NCI-H510A treated with DMSO at 0.1 percent for 48 hours (cell line): ENCODE results near the gene RPS6KA6.

ENCODE experiments used
- DNase-seq: peaks from one replicate; lab custom pipeline; 2025; lab: John Stamatoyannopoulos, UW

Gene RPS6KA6

DNA sequence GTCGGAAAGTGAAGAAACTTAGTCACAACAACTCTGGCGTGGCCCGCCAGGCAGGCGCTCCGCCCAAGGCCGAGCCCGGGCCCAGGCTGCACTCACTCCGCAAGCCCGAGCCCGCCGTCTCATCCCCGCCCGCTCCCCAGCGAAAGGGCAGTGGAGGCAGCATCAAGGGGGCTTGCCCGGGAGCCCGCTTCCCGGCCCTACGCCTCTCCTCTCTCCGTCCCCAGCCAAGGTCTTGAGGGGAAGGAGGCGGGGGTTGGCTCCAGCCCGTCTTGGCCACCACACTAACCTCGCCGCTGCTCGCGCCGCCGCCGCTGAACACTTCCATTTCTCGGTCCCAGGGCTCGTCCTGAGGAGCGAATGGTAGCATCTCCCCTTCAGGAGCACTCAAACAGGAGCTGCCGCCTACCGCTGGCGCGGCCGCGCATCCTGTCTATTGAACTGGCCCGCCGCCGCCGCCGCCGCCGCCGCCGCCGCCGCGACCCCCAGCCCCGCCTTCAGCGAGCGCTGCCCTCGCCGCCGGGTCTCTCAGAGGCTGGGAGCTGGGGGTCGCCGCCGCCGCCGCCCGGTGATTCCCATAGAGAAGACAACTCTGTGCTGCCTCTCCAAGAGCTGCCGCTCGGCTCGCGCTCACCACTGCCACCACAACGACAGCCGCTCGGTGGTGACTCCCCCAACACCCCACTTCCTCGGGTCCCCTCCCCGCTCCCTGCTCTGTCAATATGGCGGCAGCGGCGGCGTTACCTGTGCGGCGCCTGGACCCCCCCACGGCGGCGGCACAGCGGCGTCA lies at the start of gene RPS6KA6:
Gene RPS6KA6 (minus strand): TSS at position 667 of the 787 bp plus-strand sequence. CDS start 300 bp downstream, at position 367.
- DNase-seq, result peak; percentile 44

DNA sequence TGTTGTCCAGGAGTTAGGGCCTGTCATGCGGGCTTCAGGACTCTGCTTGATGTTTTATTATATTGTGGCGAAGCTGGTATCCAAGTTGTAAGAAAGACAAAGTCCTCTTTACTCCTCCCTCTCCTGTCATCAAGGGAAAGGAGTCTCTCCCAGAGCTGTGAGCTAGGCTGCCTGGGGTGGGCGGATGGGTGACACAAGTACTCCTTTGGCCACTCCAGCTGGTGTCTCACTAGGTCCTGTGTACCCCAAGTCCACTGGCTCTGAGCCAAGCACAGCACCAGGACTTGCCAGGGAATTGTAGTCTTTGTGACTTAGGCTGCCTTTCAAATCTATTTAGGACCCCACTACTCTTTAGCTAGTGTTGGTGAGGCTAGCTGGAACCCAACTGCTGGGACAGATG lies 36.7 kb upstream of the RPS6KA6 start:
- DNase-seq, result no peak

DNA sequence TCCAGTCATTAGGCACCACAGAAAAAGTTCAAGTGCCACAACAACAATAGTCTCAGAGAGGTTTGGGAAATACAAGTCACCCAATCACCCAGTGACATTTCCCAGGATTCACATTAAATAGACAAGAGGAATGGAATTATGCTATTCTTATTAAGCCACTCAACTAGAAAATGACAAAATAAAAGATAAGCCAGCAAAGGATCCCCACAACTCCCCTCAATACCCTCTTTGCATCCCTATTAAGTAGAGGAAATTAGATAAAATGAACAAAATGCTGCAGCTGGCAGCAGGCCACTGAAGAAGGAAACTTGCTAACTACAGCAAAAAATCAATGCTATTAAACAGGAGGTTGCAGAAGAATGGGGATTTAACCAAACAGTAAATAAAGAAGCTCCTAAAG lies 35.3 kb upstream of the RPS6KA6 start:
- no peak for DNase-seq

DNA sequence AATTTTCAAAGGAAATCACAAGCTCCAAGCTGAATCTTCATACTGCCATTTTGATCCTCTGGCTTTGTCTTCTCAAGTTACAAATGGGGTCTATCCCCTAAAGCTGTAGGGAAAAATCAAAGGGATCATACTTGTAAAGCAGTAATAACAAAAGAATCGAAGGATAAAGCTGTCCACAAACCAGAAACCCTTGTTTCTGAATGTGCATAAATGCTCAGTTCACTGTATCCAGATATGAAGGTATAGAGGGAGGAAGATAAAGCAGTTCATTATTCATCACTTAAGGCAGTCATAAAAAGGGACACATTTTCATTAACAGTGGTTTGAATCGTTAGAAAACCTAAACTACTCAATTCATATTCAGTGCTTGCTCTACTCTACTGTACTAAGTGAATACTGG lies 33.2 kb upstream of the RPS6KA6 start:
- no peak for DNase-seq

DNA sequence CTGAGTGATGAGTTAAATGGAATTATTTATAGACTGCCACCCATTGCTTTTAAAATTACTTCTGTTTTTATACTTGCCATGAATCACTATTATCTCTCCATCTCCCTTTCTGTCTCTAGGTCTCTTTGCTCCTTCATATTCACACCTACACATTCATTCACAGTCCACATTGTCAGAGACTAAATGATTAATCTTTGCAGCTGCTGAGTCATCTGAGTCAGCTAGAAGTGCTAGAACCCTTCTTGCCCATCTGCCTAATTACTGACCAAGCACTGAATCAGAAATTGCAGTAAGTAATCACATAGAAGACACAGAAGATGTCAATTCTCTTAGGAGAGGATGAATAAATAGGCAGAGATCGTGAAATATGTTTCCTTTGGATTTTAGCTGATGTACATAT lies 31.6 kb upstream of the RPS6KA6 start:
- DNase-seq, result no peak

DNA sequence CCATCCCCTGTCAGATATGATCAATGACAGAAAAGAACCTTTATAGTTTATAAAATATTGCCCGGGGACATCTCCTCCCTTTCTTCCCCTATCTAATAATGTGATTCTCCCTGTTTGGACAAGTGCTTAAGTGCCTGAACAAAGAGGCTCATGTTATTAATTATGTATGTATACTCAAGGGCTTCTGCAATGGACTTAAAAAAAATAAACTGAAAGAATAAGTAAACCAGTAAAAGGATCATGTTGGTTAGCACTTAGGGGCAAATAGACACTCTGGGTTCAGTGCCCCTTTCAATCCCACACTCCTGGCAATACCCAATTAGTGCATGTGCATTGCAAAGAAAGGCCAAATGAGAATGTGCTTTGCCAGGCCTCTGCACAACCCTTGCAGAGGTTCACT lies 30.7 kb upstream of the RPS6KA6 start:
- peak; percentile 32 for DNase-seq

DNA sequence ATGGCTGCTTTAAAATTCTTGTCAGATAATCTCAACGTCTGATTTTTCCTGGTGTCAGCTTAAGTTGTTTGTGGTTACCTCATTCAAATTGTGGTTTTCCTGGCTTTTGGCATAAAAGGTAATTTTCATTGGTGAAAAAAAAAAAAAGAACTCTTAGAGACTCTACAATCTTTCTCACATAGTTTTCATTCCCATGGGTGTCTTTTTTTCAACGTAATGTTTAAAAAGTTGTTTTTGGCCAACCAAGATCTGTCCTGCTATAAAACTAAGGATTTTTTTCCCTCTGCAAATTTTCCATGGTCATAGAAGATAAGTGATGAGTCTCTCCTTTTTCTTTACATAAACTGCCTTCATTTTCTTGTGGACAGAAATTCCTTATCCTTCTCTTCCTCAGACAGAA lies 28.9 kb upstream of the RPS6KA6 start:
- no peak for DNase-seq

DNA sequence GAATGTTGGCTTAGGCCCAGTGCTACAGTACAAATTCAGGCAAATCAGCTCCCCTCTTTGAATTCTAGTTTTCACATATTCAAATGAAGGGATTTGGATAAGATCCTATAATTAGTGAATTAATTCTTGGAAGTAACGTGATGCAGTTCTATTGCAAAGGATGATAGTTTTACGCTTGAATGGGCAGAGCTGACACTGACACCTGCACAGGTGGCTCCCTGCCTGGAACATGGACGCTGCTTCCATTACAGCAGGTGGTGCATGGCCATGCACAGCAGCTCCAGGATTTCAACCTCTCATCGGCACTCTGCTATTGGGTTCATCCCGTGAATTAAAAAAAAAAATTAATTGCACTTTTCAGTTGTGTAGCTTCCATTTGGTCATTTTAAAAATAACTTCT lies 28.4 kb upstream of the RPS6KA6 start:
- DNase-seq, result peak; percentile 25

DNA sequence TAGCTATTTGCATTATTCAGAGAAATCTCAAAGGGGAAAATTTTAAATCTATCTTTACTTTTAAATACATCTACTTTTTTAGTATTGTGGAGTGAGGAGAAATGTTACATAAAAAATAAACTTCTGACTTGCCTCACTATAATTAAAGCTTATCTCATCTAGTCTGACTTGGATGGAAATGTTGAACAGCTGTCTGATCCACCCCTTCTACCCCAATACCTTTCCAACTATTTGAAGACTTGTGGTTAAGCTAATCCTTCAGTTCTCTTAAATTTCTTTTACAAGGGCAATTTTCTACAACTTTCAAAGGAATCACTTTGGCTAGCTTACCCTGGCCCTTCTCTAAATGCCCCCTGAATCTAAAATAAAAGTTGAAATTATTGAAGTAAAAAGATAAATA lies 17.3 kb upstream of the RPS6KA6 start:
- no peak for DNase-seq

DNA sequence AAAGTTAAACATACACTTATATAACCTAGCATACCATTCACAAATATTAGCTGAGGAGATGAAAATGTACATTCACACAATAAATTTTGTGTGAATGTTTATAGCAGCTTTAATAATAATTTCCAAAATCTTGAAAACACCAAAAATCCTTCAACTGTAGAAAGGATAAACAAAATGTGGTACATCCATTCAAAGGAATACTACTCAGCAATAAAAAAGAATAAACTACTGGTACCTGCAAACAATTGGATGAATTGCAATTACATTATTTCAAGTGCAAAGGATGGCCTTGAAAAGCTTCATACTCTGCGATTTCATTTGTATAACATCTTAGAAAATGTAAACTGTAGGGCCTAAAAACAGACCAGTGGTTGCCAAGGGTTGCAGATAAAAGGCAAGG lies 11.7 kb upstream of the RPS6KA6 start:
- DNase-seq, result no peak

DNA sequence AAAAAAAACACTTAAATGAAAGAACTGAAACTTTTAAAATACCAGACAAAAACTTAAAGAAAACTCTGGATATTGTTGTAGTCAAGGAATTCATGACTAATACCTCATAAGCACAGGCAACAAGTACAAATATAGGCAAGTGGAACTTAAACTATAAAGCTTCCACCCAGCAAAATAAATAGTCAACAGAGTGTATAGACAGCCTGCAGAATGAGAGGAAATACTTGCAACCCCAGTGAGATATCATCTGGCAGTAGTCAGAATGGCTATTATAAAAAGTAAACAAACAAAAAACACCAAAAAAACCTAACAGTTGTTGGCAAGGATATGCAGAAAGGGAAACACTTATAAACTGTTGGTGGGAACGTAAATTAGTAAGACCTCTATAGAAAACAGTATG lies 9.6 kb upstream of the RPS6KA6 start:
- no peak for DNase-seq

DNA sequence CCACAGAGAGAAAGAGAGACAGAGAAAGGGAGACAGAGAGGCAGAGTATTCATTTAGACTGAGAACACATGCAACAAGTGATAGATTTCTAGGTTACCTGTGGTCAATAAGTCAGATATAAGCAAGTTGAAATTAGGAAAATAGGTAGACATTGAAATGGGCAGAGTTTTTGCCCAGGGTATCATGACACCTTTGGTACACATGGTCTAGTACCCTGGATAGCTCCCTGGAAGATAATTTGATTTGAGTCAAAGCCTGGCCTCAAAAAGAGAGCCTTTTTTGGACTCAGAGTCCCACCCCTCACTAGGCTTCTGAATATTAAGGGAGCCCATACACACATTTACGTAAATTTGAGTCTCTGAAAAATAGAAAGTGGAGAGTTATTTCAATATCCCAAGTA lies 4.0 kb upstream of the RPS6KA6 start:
- DNase-seq, result no peak

DNA sequence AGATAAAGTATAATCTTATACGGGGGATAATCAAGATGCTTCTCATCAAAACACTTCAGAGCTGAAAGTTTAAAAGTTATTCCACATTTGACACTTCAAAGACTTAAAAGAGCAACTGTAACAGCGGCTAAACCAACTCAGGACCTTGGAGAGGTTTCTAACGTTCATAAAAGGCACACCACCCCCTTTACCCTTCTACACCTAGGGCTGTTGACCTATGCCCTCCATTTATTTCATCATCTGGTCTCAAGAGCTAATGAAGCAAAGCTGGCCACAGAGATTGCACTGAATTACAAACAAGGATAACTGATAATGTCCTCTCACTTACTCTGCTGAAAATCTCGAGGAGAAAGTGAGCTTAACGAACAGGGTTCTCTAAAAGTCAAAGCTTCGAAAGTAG lies 1.1 kb upstream of the RPS6KA6 start:
- DNase-seq, result no peak

DNA sequence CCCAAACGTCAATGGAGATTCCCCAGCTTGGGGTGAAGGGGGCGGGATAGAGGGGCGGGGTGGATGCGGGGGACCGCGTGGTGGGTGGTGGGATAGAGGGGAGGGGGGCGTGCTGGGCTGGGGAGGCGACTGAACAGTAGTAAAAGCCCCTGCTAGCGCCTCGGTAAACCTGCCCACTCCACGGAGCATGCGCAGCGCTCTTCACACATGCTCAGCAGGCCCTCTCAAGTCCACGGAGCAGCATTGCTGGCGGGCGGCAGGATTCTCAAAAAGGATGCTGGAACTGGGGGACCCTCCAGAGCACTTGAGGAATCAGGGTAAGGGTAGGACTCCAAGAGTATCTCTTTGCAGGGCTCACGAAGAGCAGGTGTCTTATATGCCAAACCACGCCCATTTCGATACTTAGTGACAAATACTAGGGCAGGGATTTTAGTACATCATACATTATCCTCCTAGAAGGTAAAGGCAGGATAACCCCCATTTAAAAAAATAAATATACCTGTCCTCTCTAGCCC lies 378 bp upstream of the RPS6KA6 start:
- DNase-seq, result peak; percentile 36

DNA sequence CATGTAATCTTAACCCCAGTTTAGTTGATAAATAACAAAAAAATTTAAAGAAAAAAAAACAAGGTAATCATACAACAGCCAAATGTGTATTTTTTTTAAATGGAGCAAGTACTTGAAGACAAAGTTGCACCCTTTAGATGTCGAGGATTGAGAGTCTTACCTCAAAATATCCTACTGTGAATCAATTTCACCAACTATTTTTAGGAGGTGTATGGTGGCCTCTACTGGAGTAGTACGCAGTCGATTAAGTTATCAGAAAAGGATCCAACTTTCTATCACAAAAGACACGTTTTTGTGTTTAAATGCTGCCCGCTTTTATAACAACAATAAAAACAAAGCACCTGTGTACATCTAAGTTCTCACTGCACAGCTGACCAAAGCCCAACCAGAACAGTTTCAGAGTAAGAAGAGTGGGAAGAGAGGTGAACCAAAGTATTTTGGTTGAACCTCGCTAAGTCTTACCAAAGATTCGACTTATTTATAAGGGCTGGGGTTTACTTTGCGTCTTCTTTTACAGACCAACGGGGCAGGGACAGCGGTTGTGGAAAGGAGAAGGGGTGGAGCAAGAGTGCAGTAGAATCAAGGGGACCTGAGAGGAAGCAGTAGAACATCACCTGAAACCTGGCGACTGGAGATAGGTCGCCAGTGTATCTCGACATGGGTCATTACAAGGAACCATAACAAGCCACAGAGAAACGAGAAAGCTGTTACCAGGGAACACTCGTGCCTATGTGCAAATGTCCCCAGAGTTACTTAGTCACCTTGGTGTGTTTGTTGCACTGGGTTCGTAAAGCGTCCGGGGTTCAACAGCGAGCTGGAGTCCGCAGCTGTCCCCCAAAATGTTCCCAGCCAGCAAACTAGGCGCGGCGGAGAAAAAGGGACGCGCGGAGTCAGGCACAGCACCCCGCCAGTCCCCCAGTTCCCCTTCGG lies 1.1 kb downstream of the RPS6KA6 start:
- peak; percentile 24 for DNase-seq

DNA sequence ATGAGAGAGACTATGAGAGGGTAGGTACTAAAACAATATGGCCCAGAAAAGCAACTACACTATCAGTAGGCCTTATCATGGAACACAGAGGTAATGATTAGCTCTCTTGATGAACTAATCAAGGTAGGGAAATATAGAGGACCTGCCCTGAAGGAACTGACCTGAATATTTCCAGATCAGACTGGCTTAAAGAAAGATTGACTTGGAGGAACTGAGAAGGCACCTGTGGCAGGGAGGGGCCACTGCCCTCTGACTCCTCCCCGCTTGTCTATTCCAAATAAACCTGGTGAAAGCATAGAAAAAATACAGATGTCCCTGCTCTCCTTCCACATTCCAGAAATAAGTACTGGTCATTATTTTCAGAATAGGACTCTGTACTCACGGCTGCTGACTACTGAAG lies 5.5 kb downstream of the RPS6KA6 start:
- no peak for DNase-seq

DNA sequence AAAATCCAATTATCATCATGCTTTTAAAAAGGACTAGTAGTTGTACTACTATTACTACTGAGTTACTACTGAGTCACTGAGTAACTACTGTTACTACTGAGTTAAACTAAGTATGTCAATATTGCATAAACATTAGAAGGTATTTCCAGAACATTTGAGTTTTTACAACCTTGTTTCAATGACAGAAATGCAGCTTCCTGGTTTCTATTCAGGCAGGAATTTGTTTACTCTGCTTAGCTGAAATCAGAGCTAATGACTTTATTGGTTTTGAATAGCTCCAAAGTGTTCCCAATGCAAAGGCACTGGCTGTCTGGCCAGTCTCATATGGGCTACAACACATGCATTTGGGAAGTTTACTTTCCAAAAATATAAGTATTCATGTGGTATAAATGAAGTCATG lies 12.0 kb downstream of the RPS6KA6 start:
- no peak for DNase-seq

DNA sequence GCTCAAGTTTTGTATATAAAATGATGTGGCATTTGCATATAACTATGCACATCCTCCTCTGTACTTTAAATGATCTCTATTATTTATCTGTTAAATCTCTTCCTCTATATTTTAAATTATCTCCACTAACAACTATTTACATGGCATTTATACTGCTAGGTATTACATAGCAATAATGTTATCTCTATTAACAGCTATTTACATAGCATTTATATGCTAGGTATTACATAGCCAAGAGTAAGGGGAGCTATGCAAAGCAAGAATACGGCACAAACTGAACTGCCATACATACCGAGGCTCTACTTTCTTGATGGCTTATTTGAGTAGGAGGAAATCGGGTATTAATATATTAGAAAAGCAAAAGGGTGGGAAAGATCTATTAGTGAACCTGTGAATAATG lies 12.7 kb downstream of the RPS6KA6 start:
- no peak for DNase-seq

DNA sequence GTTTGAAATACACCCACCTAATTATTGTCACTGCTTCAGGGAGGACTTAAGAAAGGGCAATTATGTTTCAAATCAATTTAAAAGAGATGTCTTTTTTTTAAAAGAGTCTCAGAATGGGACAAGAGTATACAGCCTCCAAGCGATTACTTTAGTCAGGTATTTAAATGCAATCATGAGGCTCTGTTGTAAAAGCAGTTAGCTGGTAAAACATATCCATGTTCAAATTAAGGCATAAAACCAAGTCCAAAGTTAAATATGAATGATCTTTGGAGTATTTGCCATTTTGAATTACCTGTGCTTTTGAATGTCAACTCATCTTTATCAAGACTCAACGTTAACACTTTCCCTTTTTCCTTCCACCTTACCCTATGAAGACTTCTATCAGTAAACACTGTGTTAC lies 13.7 kb downstream of the RPS6KA6 start:
- DNase-seq, result no peak

DNA sequence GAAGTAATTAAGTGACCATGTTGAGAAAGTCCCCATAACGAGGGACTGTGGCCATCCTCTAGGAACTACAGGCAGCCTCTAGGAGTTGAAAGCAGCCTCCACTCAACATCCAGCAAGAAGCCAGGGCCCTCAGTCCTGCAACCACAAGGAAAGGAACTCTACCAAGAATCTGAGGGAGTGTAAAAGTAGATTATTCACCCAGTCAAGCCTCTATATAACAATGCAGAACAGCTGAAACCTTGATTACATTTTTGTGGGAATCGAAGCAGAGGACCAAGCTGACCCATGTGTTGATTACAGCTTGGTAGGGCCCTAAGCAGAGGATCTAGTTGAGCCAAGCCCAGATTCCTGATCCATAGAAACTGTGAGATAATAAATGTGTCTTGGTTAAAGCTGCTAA lies 17.1 kb downstream of the RPS6KA6 start:
- DNase-seq, result no peak

DNA sequence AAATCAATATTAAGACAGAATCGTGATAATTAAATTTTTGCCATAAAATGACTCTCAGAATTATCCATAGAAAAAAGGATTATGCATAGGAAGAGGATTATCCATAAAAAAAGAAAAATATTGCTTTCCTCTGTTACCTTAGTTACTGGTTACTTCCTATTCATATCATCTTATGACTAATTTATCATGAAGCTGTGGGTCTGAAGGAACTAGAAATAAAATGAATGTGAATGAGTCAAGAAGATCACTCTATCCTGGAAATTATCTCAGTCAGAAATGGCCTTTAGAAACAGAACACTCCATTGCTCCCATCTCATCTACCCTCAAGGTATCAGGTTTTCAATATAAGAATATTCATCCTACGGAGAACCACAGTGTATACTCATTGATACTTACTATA lies 19.4 kb downstream of the RPS6KA6 start:
- DNase-seq, result no peak

DNA sequence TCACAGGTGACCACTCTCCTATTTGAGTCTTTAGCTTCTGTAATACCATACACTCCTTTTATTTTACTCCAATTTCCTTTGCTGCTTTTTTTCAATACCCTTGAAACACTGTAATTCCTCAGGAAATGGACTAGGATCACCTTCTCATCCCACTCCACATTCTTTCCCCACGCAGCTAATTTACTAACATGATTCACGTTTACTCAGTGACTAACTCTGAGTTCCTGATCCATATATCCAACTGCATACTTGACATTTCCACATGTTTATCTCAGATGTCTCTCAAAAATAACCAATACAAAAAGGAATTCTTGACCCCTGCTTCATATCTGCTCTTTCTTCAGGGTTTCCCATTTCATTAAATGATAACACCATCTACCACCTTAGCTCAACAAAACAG lies 19.9 kb downstream of the RPS6KA6 start:
- no peak for DNase-seq

DNA sequence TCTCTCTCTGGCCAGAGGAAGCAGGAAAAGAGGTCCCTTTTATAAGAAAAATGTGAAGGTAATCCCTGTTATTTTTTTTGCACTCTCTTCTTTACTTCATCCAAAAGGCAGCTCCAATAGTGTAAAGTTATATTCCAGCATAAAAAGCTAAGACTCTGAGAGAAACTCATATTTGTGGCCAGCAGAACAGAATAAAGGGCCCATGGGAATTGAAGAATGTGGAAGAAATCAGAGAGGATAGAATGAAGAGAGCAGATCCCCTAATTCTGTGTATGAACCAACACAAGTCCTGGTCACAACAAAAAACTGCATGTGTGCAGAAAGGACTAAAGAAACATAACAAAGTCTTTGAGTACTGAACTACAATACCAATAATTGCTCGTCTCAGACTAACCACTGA lies 22.3 kb downstream of the RPS6KA6 start:
- DNase-seq, result no peak
